HFF-Myc (cell line): Measurements from ENCODE around the gene ATL3.

Experiments used
- DNase-seq: peaks from one replicate; pipeline ENCODE4 v3.0.0-alpha.2; 2011; ENCODE audit warnings: low read depth; ENCODE audit errors: extremely low read depth
- H3K4me3 ChIP-seq: replicated peaks from 2 replicates; pipeline ENCODE4 v1.5.1; 2011; ENCODE audit warnings: low read depth, mild to moderate bottlenecking, control low read depth, low read length
- CTCF ChIP-seq: IDR thresholded peaks from 2 replicates; pipeline ENCODE4 v1.5.1; 2012; ENCODE audit warnings: mild to moderate bottlenecking, low read depth, low read length, control low read depth; ENCODE audit errors: missing control alignments

Gene ATL3

GRCh38 chr11:63711838-63712237, 40.7 kb upstream of the ATL3 start:
- no peak overlapping the region for H3K4me3 ChIP-seq
- TF ChIP-seq CTCF: no peak
- DNase-seq: no peak

- H3K4me3 ChIP-seq: no peak overlapping the region
- TF ChIP-seq CTCF: no peak
- DNase-seq: peak; percentile 37
These were observed 39.5 kb upstream of the ATL3 start for GRCh38 chr11:63710476-63711217.

DNA sequence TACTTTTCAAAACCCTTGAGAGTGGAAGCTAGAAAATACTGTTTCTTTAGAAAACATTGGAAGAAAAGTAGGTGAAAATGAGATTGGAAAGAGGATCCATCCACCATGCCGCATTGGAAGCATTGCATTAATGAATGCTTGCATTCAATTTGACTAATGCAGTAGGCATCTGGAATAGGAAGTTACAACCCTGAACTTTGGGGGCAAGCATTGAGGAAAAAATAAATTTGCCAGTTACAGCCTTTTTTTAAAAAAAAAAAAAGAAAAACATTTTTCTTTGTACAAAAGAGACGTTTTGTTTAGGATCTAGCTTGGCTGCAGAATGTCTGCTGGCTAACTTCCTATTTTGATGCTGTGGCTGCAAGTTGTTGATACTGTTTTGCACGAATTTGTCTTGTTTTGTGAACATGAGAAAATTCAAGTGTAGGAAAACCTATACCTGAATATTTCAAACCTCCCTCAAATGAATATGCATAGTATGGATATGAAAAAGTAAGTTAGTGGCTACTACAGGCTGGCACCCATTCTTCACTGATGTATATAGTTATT, 38.2 kb upstream of the ATL3 start:
- no peak overlapping the region for H3K4me3 ChIP-seq
- no peak for TF ChIP-seq CTCF

DNA sequence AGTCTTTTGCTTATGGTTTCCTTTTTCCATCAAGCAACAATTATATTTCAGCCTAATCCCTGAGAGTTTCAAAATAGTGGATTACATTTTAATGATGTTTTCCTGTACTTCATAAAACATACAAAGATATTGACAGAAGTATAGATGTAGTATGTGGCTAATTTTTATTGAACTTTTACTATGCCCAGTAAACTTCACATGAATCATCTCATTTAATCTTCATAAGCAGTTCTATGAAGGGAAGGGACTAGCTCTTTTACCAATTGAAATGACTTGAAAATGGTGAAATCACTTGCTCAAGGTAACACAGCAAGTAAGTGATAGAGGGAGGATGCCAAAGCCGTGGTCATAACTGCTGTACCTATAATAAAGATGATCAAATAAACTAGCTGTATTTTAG, 37.6 kb upstream of the ATL3 start:
- no peak for DNase-seq
- no peak for TF ChIP-seq CTCF
- no peak overlapping the region for H3K4me3 ChIP-seq

More for the DNA sequence above, 38.2 kb upstream of the ATL3 start:
- no peak for DNase-seq

GRCh38 chr11:63705526-63705925, 34.4 kb upstream of the ATL3 start:
- H3K4me3 ChIP-seq: no peak overlapping the region
- TF ChIP-seq CTCF: no peak

DNA sequence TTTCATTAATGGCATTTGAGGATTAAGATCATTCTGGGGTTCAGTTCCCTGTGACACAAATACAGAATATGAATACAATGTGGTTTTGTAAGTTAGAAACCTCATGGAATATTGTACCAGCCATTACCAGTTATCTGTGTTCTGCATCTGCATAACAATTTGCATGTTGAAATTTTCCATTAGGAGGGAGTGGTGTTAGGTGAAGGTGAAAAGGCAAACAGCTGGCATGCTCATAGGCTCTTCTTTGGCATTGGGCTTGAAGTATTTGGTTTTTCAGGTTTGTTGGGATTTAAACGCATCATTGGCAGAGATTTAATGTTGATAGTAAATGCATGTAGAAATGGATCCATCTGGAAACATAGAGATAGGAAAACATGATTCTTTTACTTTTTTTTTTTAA, 28.7 kb upstream of the ATL3 start:
- no peak overlapping the region for H3K4me3 ChIP-seq
- DNase-seq: no peak
- TF ChIP-seq CTCF: no peak

More at GRCh38 chr11:63705526-63705925, 34.4 kb upstream of the ATL3 start:
- DNase-seq: no peak
